SU-DHL-6 (cell line): ENCODE results near the gene SIGLEC9.
"Not testable (repeated sequence)": the region's sequence is repeated elsewhere in the genome, so short reads cannot be mapped to it uniquely, and the experiment has no call there.

Experiments
- H2AFZ ChIP-seq: fragments of 200-600 bp; sonication (generic); 2 replicates; pipeline ENCODE4 v1.6.1; 2014; ENCODE audit warnings: low read depth, mild to moderate bottlenecking, moderate library complexity, mixed read lengths, antibody characterized with exemption, low read length; ENCODE audit not compliant: severe bottlenecking
- H3F3A ChIP-seq: fragments of 200-600 bp; shearing (Covaris generic); 2 replicates; pipeline ENCODE4 v1.6.0; 2016; ENCODE audit warnings: antibody characterized with exemption, mild to moderate bottlenecking; ENCODE audit not compliant: insufficient read depth
- H3K27ac ChIP-seq: fragments of 200-600 bp; sonication (generic); 2 replicates; pipeline ENCODE4 v1.5.1; 2016; ENCODE audit warnings: low read depth, mild to moderate bottlenecking, low read length, moderate library complexity, mixed read lengths
- H3K27me3 ChIP-seq: fragments of 200-600 bp; sonication (generic), shearing (Covaris generic); 2 replicates; pipeline ENCODE4 v1.6.0; 2014; ENCODE audit warnings: mild to moderate bottlenecking, low read length
- H3K36me3 ChIP-seq: fragments of 200-600 bp; sonication (generic); 2 replicates; pipeline ENCODE4 v1.6.1; 2014; ENCODE audit warnings: mild to moderate bottlenecking, low read length, mixed read lengths
- H3K4me2 ChIP-seq: fragments of 300-600, 200-600 bp; shearing (Covaris generic), sonication (generic); 2 replicates; pipeline ENCODE4 v1.6.0; 2014; ENCODE audit warnings: low read length, low read depth, mild to moderate bottlenecking; ENCODE audit not compliant: poor library complexity, severe bottlenecking
- H3K4me3 ChIP-seq: fragments of 200-600 bp; sonication (generic); 2 replicates; pipeline ENCODE4 v1.5.1; 2014; ENCODE audit warnings: antibody characterized with exemption, low read length, mild to moderate bottlenecking, mixed read lengths; ENCODE audit not compliant: insufficient read depth, poor library complexity, severe bottlenecking
- H3K79me2 ChIP-seq: fragments of 200-600 bp; sonication (generic); 2 replicates; pipeline ENCODE4 v1.6.1; 2014; ENCODE audit warnings: mild to moderate bottlenecking, low read length, moderate library complexity; ENCODE audit not compliant: insufficient read depth
- H3K9ac ChIP-seq: fragments of 200-600 bp; sonication (generic); 2 replicates; pipeline ENCODE4 v1.7.0; 2014; ENCODE audit warnings: mild to moderate bottlenecking, low read length
- H3K9me2 ChIP-seq: fragments of 200-600 bp; sonication (generic); replicated peaks from 2 replicates; pipeline ENCODE4 v1.6.1; 2014; ENCODE audit warnings: low read length; ENCODE audit not compliant: insufficient read depth
- H3K9me3 ChIP-seq: fragments of 200-600 bp; sonication (generic); 2 replicates; pipeline ENCODE4 v1.6.1; 2014; ENCODE audit warnings: low read length, mixed read lengths; ENCODE audit not compliant: insufficient read depth
- H4K20me1 ChIP-seq: fragments of 200-600 bp; sonication (generic); 2 replicates; pipeline ENCODE4 v1.6.1; 2014; ENCODE audit warnings: low read depth, mild to moderate bottlenecking, antibody characterized with exemption, low read length, moderate library complexity, mixed read lengths
- EZH2phosphoT487 ChIP-seq: fragments of 200-600 bp; sonication (generic), shearing (Covaris generic); conservative IDR thresholded peaks from 2 replicates; pipeline ENCODE4 v1.6.1; 2018; ENCODE audit warnings: mild to moderate bottlenecking, antibody characterized with exemption, low read length, moderate library complexity, mixed read lengths
- TF ChIP-seq, protein P1 (sequence below): fragments of 200-600 bp; sonication (generic); IDR thresholded peaks from one replicate; pipeline ENCODE4 v1.5.1; 2017; ENCODE audit warnings: antibody characterized with exemption, mild to moderate bottlenecking, low read length, moderate library complexity; ENCODE audit not compliant: insufficient read depth, poor library complexity, severe bottlenecking

The SIGLEC9 gene

DNA sequence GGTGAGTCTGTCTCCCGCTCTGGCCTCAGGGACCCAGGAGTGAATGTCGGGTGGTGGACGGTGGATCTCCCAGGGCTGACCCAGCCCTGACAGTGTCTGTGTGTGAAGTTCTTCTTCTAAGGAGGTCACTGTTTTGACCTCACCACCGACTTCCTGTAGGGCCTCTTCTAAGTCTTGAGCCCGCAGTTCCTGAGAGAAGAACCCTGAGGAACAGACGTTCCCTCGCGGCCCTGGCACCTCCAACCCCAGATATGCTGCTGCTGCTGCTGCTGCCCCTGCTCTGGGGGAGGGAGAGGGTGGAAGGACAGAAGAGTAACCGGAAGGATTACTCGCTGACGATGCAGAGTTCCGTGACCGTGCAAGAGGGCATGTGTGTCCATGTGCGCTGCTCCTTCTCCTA is 17.4 kb downstream of the SIGLEC9 start, which contains the start of gene SIGLEC7:
Gene SIGLEC7 (plus strand): TSS at position 183 of the 400 bp plus-strand sequence. CDS start 69 bp downstream, at position 252.
- Histone ChIP-seq H4K20me1 (no peaks in the 10 kb centered on the region), H3K9ac (no peak within 1 kb of the TSS), H3K36me3 (no peaks in the 10 kb centered on the region), H3K4me2 (no peak within 1 kb of the TSS), H3K27ac (no peak within 1 kb of the TSS), H3K27me3 (no peaks in the 10 kb centered on the region), H3F3A (no peaks in the 10 kb centered on the region), H3K9me2 (no peaks in the 10 kb centered on the region), H3K9me3 (no peaks in the 10 kb centered on the region), H3K4me3 (no peak within 1 kb of the TSS), H3K79me2 (no peaks in the 10 kb centered on the region), H2AFZ (no peak within 1 kb of the TSS)
- no peak for TF ChIP-seq EZH2phosphoT487
- TF ChIP-seq, protein P1, sequence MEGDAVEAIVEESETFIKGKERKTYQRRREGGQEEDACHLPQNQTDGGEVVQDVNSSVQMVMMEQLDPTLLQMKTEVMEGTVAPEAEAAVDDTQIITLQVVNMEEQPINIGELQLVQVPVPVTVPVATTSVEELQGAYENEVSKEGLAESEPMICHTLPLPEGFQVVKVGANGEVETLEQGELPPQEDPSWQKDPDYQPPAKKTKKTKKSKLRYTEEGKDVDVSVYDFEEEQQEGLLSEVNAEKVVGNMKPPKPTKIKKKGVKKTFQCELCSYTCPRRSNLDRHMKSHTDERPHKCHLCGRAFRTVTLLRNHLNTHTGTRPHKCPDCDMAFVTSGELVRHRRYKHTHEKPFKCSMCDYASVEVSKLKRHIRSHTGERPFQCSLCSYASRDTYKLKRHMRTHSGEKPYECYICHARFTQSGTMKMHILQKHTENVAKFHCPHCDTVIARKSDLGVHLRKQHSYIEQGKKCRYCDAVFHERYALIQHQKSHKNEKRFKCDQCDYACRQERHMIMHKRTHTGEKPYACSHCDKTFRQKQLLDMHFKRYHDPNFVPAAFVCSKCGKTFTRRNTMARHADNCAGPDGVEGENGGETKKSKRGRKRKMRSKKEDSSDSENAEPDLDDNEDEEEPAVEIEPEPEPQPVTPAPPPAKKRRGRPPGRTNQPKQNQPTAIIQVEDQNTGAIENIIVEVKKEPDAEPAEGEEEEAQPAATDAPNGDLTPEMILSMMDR: no peak

DNA sequence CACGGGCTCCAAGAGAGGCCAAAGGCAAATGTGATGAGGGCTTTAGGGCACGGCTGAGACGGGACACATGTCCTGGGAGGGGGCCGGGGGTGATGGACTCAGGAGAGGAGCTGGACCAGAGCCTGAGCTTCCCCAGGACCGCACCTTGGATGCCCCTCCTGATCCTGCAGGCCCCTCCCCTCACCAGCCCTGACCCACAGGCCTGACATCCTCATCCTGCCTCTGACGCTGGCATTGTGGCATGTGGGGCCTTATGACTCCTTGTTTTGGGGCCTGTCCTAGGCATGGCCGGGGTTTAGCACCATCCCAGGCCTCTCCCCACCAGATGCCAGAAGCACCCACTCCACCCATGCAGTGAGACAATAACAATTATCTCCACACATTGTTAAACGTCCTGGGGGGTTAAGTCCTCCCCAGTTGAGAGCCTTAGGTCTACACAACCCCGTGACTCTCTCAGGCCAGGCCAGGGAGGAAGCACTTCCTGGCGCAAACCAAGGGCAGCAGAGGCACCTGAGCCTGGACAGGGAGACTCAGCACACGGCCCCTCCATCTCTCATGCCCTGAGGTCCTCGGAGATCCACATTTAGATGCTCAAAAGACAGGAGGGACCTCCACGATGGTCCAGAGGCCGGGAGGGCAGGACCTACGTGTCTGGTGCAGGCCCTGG is 18.2 kb downstream of the SIGLEC9 start:
- not testable (repeated sequence) for H4K20me1 ChIP-seq, H3F3A ChIP-seq, H3K4me3 ChIP-seq, H2AFZ ChIP-seq, H3K27ac ChIP-seq, H3K27me3 ChIP-seq, H3K9me3 ChIP-seq, H3K4me2 ChIP-seq, H3K9ac ChIP-seq, H3K79me2 ChIP-seq, H3K9me2 ChIP-seq, H3K36me3 ChIP-seq

DNA sequence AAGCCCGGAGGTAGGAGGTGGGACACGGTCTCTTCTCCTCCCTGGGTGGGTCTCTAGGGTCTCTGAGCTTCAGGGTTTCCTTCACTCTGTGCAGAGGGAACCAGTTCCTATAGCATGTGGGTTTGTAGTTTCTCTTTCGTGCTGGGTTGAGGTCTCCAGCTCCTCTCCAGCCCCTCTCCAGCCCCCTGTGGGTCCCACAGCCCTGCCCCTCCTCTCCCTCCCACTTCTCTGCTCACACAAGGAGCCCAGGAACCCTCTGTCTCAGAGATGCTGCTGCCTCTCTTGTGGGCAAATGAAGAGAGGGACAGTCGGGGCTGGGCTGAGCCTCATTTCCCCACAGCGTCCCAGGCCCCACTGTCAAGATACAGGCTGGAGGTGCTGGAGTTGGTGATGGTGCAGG is 18.8 kb downstream of the SIGLEC9 start:
- H3K4me3 ChIP-seq: no peak overlapping the region
- no peaks in the 10 kb centered on the region for H3F3A ChIP-seq
- no peak overlapping the region for H2AFZ ChIP-seq
- H3K4me2 ChIP-seq: no peak overlapping the region
- no peak overlapping the region for H3K9ac ChIP-seq
- H3K9me3 ChIP-seq: no peaks in the 10 kb centered on the region
- H3K27me3 ChIP-seq: no peaks in the 10 kb centered on the region
- no peaks in the 10 kb centered on the region for H3K9me2 ChIP-seq
- H3K36me3 ChIP-seq: no peaks in the 10 kb centered on the region
- no peak overlapping the region for H3K27ac ChIP-seq
- no peaks in the 10 kb centered on the region for H4K20me1 ChIP-seq
- H3K79me2 ChIP-seq: no peaks in the 10 kb centered on the region
- TF ChIP-seq, protein P1: no peak
- no peak for TF ChIP-seq EZH2phosphoT487

DNA sequence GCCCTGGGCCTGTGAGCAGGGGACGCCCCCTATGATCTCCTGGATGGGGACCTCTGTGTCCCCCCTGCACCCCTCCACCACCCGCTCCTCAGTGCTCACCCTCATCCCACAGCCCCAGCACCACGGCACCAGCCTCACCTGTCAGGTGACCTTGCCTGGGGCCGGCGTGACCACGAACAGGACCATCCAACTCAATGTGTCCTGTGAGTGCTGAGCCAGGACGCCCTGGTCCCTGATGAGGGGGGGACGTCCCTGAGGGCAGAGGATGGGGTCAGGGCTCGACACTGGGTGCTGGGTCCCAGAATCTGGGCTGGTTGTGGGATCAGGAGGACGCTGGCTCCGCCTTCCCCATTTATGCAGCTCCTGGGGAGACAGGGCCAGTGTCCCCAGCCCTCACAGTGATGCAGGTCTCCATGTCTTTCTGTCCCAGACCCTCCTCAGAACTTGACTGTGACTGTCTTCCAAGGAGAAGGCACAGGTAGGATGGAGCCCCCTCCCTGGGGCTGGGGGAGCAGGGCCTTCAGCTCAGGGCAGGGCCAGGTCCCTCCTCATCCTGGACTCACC is 19.9 kb downstream of the SIGLEC9 start:
- Histone ChIP-seq H3K4me3 (no peak overlapping the region), H3K36me3 (no peaks in the 10 kb centered on the region), H3K27ac (no peak overlapping the region), H4K20me1 (no peaks in the 10 kb centered on the region), H3K79me2 (no peaks in the 10 kb centered on the region), H3K9me3 (no peaks in the 10 kb centered on the region), H3K9ac (no peak overlapping the region), H3F3A (no peaks in the 10 kb centered on the region), H2AFZ (no peak overlapping the region), H3K9me2 (no peaks in the 10 kb centered on the region), H3K4me2 (no peak overlapping the region), H3K27me3 (no peaks in the 10 kb centered on the region)
- TF ChIP-seq EZH2phosphoT487: no peak
- TF ChIP-seq, protein P1: no peak
